ENCODE results near the gene LYSET.
A peak's percentile ranks its signal among the peaks of the same experiment; 100 is the strongest.
"Not testable (repeated sequence)": the region's sequence is repeated elsewhere in the genome, so short reads cannot be mapped to it uniquely, and the experiment has no call there.

LYSET gene

DNA sequence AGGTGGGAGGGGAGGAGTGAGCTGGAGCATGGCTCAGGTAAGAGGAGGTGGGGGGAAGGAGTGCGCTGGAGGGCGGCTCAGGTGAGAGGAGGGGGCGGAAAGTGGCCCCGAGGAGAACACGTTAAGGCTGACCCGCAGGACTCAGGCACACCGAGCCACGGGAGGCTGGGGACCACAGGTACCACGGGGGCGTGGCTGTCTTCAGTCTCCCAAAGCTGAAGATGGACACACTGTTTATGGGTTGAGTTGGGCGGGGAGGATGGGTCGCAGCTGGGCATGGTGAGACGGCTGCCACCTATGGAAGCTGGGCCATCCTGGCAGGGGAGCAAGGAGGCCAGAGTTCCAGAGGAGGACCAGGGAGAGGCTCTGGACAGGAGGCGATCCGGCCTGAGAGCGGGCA lies 45.4 kb downstream of the LYSET start:
- no peak for DNase-seq

DNA sequence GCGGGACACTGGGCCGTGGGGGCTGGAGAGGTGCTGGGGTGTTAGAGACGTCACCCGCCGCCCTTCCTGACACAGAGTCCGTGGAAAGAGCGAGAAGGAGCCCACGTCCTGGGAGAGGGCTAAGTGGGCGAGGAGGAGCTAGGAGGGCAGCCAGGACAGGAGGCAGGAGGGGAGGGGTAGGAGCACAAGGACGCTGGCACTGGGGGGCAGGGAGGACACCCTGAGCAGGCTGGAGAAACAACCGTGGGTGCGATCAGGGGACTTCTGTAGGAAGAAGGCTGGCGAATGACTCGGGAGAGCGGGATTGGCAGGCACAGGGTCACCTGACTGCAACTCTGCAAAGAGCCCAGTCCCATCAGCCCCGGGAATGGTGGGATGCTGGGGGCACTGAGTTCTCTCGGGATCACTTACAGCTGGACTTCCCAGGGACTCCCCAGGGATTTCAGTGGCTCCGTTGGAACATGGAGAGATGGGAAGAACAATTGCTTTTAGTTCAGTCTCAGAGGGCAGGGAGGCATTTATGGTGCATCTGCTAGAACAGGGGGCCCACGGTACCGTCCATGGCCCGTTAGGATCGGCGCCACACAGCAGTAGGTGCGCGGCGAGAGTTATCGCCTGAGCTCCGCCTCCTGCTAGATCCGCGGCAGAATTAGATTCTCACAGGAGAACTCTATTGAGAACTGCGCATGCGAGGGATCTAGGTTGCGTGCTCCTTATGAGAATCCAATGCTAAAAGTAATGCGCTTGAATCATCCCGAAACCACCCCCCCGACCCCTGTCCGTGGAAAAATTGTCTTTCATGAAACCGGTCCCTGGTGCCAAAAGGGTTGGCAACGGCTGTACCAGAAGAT lies 46.2 kb downstream of the LYSET start:
- DNase-seq: peak; percentile 25

GRCh38 chr14:93232159-93232558 lies 47.0 kb downstream of the LYSET start:
- no peak for DNase-seq

DNA sequence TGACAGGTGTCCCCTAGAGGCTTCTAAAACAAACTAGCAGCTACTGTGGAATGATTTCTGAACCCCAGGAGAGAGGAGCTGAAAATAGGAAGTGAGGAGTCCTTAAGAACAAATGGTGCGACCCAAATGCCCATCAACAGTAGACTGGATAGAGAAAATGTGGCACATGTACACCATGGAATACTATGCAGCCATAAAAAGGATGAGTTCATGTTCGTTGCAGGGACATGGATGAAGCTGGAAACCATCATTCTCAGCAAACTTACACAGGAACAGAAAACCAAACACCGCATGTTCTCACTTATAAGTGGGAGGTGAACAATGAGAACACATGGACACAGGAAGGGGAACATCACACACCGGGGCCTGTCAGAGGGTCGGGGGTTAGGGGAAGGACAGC lies 48.0 kb downstream of the LYSET start:
- not testable (repeated sequence) for DNase-seq

GRCh38 chr14:93234798-93235197 lies 49.7 kb downstream of the LYSET start:
- no peak for DNase-seq
